AG04449 (cell line): ENCODE results near the gene DSCAM.

Source experiments
- CTCF ChIA-PET: fragments of 350-600 bp; formaldehyde crosslinking; extraction: SDS; loops from one replicate; lab custom pipeline; 2021; ENCODE audit warnings: antibody characterized with exemption; lab: Yijun Ruan, JAX
- POLR2A ChIA-PET: fragments of 400-600, 350-600 bp; formaldehyde crosslinking; extraction: SDS; loops from one replicate; lab custom pipeline; 2020; ENCODE audit warnings: antibody characterized with exemption, inconsistent platforms; lab: Yijun Ruan, JAX
- DNase-seq: peaks from one replicate; pipeline ENCODE4 v3.0.0-alpha.2; 2010; ENCODE audit warnings: low read depth, low spot score
- H3K4me3 ChIP-seq: 2 replicates; pipeline ENCODE4 v1.5.1; 2011; ENCODE audit warnings: low read depth, mild to moderate bottlenecking, control low read depth, low read length
- TF ChIP-seq, protein P1 (sequence below): IDR thresholded peaks from one replicate; pipeline ENCODE4 v1.5.1; 2011; ENCODE audit warnings: mild to moderate bottlenecking, moderate library complexity, low read length, control low read depth, inconsistent platforms; ENCODE audit not compliant: insufficient read depth; ENCODE audit errors: missing control alignments

The DSCAM gene

DNA sequence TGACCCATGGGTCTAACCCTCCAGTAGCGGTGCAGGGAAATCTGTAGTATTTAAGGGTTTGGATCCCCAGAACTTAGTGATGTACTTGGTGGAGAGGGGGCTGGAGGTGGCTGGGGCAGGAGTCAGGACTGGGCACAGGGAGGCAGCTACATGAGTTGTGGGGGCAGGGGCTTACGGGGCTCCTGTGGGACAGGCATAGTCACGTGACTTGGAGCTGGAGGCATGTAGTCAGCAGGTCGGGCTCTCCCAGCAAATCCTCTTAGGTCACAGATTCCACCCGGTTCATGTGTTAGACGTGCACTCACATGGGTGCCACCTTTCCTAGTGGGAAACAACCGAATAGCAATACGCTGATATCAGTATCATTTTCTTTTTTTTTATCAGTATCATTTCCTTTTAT is 867.6 kb downstream of the DSCAM start:
- ChIA-PET POLR2A (no interaction called here), CTCF (no interaction called here)
- H3K4me3 ChIP-seq = no peak overlapping the region
- no peak for DNase-seq
- TF ChIP-seq, protein P1, sequence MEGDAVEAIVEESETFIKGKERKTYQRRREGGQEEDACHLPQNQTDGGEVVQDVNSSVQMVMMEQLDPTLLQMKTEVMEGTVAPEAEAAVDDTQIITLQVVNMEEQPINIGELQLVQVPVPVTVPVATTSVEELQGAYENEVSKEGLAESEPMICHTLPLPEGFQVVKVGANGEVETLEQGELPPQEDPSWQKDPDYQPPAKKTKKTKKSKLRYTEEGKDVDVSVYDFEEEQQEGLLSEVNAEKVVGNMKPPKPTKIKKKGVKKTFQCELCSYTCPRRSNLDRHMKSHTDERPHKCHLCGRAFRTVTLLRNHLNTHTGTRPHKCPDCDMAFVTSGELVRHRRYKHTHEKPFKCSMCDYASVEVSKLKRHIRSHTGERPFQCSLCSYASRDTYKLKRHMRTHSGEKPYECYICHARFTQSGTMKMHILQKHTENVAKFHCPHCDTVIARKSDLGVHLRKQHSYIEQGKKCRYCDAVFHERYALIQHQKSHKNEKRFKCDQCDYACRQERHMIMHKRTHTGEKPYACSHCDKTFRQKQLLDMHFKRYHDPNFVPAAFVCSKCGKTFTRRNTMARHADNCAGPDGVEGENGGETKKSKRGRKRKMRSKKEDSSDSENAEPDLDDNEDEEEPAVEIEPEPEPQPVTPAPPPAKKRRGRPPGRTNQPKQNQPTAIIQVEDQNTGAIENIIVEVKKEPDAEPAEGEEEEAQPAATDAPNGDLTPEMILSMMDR = no peak

DNA sequence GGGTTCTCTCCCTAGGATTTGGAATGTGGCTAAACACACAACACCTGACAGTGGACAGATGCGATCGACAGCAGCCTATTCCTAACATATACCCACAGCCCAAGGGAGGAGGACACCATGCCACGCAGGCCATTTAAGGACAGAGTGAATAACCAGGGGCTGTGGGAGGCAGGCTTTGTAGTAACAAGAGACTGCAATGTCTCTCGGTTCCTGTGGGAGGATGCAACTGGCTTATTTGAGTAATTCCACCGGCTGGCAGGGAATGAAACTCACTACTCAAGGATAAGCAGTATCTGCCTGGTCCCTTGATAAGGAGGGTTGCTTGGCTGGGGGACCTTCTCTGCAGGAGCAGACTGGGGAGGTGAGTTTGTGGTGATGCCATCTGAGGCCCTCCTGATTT is 870.2 kb downstream of the DSCAM start:
- DNase-seq = no peak
- TF ChIP-seq, protein P1 = no peak
- H3K4me3 ChIP-seq = no peak overlapping the region
- ChIA-PET POLR2A (no interaction called here), CTCF (no interaction called here)

DNA sequence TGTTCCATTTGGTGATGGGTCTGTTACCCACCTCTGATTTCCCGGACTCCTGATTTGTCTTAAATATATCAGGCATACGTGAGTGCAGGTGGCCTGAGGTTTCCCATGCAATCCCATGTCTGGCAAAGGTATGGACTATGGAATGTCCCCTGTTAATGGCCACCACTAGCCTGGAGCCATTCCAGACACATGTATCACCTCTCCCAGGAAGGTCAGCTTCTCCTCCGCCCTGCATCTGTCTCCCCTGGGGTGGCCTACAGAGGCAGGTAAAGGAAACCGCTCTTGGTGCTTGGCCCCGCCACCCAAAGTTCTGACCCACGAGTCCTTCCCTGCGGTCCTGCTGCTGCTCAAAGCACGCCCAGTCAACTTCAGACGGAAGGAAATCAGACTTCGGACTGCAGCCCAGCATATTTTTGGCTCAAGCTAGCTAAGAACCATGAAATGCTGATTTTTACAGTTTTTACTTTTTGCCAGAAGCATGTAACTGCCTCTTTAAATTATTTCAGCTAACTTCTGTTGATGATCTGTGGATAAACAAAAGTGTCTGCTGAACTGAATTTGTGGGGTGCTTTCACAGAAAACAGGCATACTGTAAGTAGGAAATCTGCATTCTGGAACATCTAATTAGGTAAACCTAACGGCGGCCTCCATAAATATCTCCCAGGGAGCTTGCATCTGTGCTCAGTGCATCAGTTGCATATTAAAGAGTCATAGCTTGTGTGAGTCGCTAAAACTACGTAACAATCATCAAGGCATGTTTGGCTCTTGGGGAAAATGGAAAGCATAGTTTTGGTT is 873.8 kb downstream of the DSCAM start:
- DNase-seq = no peak
- ChIA-PET CTCF (no interaction called here), POLR2A (no interaction called here)
- TF ChIP-seq, protein P1 = no peak
- H3K4me3 ChIP-seq = no peak overlapping the region

DNA sequence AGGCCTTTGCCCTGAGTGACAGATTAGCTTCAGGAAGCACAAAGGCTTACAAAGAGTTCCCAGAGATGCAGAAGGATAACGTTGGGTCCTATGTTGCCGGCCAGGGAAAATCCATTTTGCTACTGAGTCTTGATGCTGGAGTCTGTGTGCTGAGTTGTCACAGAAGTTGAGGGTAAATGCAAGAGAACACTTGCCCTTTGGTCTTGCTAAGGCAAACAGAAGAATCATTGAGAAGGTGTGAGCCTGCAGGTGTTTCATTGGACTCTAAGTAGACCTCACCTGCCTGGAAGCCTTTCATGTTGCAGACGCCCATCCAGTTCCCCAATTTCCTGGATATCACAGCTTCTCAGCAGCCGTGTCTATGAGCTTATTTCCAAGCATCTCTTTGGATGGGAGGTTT is 874.5 kb downstream of the DSCAM start:
- no peak overlapping the region for H3K4me3 ChIP-seq
- ChIA-PET CTCF (no interaction called here), POLR2A (no interaction called here)
- DNase-seq = no peak
- TF ChIP-seq, protein P1 = no peak

DNA sequence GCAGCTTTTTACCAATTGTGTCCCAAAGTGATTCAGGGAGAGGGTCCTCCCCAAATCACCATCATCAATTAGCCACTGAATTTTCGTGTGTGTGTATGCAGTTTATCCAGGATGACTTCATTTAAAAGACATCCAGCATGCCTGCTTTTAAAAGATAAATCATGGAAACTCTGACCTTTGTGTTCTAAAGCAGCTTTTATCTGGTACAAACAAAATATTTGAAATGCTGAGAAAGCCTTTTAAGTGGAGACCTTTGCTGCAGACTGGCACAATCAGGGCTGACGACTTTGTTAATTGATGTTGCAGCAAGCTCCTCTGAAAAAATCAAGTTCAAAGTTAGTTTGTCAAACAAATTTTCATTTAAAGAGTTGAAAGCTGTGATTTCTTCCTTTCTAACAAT is 875.0 kb downstream of the DSCAM start:
- POLR2A ChIA-PET = no interaction called here
- no peak for DNase-seq
- CTCF ChIA-PET = no interaction called here
- H3K4me3 ChIP-seq = no peak overlapping the region
- TF ChIP-seq, protein P1 = no peak

DNA sequence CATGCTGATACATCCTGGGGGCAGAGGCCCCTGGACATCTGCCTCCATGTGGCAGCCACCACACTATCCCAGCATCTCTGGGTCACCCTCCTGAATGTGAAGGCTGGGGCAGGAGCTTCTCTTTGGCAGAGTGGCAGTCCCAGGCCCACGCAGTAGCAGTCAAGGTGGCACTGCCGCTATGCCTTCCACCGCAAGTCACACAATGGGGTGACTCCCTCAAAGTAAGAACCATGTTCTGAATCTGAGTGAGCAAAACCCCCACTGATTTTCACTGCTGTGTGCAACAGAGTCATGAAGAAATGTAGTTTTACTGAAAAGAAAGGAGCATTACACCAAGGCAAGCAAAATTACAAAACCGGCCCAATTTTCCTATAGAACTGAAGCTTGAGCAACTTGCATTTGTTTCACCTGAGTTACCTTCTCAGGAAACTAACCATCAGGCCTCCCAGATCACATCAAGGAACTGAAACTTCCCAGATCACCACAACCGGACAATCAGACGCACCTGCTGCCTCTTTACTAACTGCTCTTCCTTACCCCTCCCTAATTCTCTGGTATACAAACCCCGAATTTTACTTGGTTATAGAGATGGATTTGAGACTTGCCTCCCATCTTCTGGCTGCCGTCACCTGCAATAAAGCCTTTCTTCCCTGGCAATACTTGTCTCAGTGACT is 877.1 kb downstream of the DSCAM start:
- TF ChIP-seq, protein P1 = no peak

More for the DNA sequence above, 877.1 kb downstream of the DSCAM start:
- CTCF ChIA-PET = no interaction called here
- H3K4me3 ChIP-seq = no peak overlapping the region
- DNase-seq = no peak
- POLR2A ChIA-PET = no interaction called here
